HG02973 (cell line): ENCODE data around the gene DRAXIN.

ENCODE experiments used
- ATAC-seq: cut with Tn5 transposase; IDR thresholded peaks from one replicate; pipeline ENCODE4 v1.9.1; 2021; ENCODE audit warnings: moderate library complexity; ENCODE audit not compliant: unreplicated experiment

Gene DRAXIN

DNA sequence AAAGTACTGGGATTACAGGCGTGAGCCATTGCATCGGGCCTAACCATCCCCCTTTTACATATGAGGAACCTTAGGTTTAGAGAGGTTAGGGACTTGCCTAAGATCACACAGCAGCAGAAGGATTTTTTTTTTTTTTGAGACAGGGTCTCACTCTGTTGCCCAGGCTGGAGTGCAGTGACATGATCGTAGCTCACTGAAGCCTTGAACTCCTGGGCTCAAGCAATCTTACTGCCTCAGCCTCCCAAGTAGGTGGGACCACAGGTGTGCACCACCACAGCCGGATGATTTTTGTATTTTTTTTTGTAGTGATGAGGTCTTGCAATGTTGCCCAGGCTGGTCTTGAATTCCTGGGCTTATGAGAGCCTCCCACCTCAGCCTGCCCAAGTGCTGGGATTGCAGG, 68.3 kb downstream of the DRAXIN start:
- ATAC-seq: no peak

DNA sequence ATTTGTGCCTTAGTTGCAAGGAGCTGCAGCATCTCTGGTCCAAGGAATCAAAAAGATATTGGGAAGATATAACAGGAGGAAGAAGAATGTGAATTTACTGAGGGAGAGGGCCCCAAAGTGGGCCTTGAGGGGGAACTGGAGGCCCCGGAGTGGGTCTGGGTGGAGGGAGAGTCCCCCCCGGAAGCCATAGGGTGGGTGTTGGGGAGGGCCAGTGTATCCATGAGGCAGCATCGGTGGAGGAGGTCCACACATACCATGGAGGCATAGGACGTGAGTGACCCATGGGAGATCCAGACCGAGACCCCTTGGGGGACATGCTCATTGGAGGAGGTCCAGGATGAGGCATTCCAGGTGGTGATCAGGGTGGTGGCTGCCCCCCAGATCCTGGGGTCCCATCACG, 69.8 kb downstream of the DRAXIN start:
- no peak for ATAC-seq

DNA sequence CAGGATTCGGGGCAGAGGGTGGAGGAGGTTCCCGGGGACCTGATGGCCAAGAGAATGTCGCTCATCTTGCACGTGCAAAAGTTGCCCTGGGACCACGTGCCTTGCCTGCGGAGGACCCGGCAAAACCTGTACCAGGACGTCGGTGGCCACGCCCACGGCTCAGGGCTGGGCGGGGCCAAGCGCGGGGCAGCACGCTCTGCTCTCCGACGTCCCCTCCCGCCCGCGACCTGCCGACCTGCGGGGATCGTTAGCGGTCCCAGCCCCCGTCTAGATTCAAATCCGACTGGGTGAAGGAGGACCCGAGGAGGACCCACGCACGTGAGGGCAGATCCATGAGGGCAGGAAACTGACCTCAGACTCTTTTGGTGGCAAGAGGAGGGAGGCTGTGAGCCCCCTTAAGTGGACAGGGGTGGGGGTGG, 70.5 kb downstream of the DRAXIN start, which contains the start of gene C1orf167:
C1orf167 (plus strand) TSS at position 206 of the 419 bp plus-strand sequence. CDS start 2,208 bp downstream, outside the sequence.
- ATAC-seq: no peak

DNA sequence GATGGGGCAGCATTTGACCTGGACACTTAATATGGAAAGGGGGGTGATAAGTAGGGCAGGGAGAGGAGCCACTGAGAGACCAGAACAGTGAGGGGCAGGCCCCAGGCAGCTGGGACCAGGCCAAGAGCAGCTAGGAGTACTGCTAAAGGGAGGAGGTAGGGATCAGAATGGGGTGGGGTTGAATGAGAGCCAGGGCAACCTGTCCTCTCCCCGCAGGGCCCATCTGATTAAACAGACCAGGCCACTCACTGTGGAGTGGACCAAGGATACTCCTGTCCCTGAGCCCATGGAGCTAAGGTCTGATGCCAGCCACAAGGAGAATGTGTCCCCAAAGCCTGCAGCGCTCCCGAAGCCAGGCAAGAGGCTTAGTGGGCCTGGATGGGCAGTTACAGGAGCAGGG, 72.6 kb downstream of the DRAXIN start:
- no peak for ATAC-seq

DNA sequence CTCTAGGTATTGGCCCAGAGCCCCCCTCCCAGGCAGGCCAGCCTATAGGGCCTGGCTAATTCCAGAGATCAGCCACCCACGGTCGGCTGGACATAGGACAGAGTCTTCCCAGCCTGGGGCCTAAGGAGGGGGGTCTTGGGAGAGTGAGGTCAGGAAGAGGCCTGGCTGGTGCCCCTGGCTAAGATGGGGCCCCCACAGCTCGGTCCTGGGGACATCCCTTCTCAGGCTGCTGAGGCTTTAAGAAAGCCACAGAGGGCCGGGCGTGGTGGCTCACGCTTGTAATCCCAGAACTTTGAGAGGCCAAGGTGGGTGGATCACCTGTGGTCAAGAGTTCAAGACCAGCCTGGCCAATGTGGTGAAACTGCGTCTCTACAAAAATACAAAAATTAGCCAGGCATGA, 73.0 kb downstream of the DRAXIN start:
- ATAC-seq: no peak

DNA sequence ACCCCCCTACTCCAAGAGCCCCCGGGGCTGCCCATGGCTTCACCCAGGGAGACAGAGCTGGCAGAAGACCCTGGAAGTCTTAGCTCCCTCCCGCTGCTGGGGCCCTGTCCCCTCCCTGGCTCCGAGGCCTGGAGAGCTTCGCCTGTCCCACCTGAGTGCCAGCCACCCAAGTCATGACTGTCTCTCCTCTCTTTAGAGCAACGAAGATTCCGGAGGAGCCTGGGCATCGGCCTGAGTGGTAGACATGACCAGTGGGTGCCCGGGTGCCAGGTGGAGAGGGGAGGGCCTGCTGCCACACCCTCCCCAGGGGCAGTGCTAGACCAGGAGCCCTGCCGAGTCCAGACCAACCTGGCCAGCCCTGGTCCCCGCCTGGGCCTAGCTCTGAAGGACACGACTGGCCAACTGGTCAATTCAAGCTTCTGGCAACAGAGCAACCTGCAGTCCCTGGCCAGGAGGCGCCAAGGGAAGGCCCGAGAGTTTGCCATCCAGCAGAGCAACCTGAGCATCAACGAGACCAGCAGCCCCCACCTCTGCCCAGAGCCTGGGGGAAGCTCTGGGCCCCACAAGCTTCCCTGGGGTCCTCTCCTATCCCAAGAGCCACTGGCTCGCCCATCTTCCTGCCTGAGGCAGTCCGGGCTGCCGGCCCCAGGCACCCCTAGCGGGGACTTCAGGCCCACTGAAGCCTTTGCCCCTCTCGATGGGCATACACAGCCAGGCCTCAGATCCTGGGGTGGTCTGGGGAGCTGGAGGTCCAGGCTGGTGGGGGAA, 74.3 kb downstream of the DRAXIN start:
- no peak for ATAC-seq

DNA sequence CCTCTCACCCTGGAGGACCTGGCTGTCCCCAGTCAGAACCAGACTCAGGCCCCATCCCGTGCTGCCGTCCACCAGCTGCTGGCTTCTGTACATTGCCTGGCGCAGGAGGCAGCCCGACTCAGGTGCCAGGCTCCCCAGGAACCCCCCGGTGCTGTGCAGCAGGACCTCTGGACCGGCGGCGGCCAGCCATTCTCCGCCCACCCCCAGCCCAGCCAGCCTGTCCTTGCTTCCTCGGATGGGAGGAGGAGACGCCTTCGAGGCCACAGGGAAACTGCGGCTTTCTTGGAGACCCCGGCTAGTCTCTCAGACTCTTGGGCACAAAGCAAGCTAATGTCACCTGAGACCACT, 74.9 kb downstream of the DRAXIN start:
- ATAC-seq: no peak

DNA sequence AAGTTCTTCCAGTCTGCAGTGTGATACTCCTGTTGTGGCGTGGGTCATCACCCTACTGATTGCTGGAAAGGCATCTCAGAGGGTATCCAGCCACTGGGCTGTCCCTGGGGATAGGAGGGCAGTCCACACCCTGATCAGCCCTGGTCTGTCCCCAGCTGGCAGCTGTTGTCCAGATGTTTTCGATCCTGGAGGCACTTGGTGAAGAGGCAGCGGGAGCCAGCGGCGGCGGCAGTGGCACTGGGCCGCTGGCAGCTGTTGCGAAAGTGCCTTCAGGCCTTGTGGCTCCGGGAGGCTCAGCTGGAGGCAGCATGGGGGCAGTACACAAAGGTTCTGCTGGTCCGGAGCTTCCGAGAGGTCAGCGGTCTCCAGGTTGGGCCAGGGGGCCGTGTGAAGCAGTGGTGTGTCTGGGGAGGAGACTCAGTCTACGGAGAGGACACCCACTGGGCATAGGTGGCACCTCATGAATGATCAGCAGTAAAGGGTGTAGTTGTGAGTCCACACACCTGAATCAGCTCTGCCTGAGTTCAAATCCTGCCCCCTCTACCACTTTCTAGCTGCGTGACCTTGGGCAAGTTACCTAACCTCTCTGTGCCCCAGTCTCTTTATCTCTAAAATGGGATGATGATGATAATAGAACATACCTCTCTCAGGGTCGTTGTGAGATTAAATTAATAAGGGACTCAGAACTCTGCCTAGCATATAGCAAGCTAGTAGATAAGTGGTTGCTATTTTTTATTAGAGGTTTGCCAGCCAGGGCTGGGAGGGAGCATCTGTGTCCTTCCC, 76.6 kb downstream of the DRAXIN start:
- ATAC-seq: no peak

DNA sequence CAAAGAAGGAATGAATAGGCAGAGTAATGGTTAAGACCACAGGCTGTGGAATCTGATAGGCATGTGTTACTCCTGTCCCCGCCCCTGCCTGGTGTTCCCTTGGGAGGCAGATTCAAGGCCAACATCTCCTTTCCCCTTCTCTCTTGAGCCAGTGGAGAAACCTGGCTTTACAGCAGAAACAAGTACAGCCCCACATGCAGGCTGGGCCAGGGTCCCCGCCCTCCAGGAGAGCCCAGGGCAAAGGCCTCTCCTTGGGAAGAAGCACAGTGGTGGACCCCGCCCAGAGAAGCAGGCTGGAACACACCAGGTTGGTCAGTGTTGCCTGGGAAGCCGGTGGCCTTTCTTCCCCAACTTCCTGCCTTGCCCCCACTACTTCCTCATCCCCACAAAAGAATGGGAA, 77.3 kb downstream of the DRAXIN start:
- ATAC-seq: no peak

DNA sequence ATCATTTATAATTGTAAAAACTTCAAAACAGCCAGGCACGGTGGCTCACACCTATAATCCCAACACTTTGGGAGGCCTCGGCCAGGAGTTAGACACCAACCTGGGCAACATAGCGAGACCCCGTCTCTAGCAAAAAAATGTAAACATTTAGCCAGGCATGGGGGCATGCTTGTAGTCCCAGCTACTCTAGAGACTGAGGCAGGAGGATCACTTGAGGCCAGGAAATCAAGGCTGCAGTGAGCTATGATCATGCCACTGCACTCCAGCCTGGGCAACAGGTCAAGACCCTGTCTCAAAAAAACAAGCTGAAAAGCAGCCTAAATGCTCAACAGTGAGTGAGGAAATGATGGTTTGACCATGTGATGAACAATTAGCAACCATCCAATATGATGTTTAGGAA, 77.8 kb downstream of the DRAXIN start:
- ATAC-seq: no peak

DNA sequence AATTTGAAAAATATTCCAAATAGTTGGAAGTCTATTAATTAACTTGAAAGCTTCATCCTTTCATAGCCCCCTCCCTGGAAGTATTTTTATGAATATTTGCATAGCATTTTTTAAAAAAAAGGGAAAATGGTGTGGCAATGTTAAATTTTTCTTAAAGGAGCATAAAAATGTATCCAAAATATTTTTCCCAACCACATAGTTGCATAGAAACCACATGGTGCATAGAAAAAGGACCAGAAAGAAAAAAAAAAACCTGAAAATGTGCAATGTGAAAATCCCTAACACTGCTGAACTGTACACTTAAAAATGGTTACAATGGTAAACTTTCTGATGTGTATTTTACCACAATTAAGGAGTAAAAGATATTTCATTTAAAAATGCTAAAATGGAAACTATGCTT, 78.5 kb downstream of the DRAXIN start:
- ATAC-seq: no peak

DNA sequence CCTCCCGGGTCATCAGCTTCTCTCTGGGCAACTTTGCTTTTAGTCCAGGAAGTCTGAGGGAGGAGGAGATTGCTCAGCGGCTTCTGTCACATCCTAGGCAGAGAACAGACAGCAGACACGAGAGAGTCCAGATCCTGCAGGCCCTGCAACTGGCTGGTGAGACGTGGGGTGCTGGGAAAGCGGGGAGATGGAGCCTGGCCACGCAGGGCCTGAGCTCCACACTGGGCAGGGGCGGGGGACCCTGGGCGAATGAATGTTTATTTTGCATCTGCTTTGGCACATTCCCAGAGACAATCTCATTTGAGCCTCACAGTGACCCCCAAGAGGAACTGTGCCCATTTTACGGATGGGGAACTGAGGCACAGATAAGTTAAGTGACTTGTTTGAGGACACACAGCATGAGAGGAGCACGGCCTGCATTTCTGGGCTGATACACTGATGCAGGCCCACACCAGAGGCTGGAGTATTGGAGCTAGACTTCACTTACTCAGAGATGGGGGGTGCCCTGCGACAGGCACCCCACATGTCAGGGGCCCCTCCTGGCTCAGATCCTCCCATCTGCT, 80.1 kb downstream of the DRAXIN start:
- ATAC-seq: no peak

DNA sequence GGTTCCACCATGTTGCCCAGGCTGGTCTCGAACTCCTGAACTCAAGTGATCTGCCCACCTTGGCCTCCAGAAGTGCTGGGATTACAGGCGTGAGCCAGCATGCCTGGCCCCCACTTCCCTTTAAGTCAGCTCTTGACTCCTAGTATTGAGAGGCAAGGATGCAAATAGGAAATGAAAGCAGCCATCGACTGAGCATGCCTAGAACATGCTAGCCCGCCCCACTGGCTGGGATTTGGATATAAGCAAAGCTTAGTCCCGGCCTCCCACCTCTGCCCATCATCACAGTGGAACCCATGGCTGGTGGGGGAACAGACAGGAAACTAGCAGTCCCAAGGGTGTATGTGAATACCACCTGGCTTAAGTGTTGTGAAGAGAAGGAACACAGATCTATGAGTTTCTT, 80.9 kb downstream of the DRAXIN start:
- no peak for ATAC-seq

DNA sequence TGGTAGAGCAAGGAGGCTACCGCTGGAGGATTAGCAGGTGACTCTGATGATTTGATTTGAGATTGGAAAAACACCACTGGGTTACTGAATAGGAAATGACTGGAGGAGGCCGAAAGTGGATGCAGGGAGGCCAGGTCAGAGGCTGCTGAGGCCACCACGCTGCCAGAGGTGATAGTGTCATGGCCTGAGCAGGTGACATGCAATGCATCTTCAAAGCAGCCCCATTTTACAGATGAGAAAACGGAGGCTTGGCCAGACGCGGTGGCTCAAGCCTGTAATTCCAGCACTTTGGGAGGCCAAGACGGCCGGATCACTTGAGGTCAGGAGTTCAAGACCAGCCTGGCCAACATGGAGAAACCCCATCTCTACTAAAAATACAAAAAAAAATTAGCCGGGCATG, 83.2 kb downstream of the DRAXIN start:
- ATAC-seq: no peak
